ENCODE data around the gene SKIC2. TPM values are rescaled to one million over a fixed set of nuclear protein-coding genes. Genes with fewer than 3 reads are reported as not detected.

SKIC2 gene
- total and polyA plus RNA-seq, 2 of the 8 experiments (the other 6 are each of a cell fraction or from before 2014, with no cell fraction given) = 42.1 to 59.7 TPM

DNA sequence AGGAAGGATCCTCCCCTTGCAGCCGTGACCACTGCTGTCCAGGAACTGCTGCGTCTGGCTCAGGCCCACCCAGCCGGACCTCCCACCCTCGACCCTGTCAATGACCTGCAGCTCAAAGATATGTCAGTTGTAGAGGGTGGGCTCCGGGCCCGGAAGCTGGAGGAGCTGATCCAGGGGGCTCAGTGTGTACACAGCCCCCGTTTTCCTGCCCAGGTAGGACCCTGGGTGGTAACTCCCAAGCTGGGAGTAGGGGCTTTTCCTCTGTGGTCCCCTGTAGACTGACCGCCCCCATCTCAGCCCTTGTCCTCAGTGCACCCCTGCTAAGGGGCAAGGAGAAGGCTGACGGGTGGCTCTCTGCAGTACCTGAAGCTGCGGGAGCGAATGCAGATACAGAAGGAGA is 9.4 kb downstream of the SKIC2 start:
- Histone ChIP-seq H3K9ac (replicated peaks in 1 of 4; ENCODE audit: extremely low read depth in 1 of 4, low read depth in 3 of 4, low read length in 3 of 4) (no peak overlapping the region), H3K23ac (ENCODE audit: insufficient read length) (no peak overlapping the region), H2BK12ac (ENCODE audit: low read depth, low read length) (no peak overlapping the region), H3K23me2 (ENCODE audit: low read depth, low read length) (peaks cover 13% of the 10 kb centered on the region), H3K27me3 (replicated peaks in 1 of 4; ENCODE audit: control insufficient read depth in 3 of 4, extremely low read depth in 1 of 4, insufficient read depth in 3 of 4, low read length in 3 of 4) (no peaks in the 10 kb centered on the region; a peak in 1 of 7 replicates), H3K36me3 (ENCODE audit: control insufficient read depth in 2 of 4, insufficient read depth in 4 of 4, low read length in 3 of 4) (peaks cover 13 to 51% (median 40%) of the 10 kb centered on the region in 4 experiments), H3K4ac (replicated peaks; ENCODE audit: insufficient read length, low read depth, low read length) (no peak overlapping the region), H3K18ac (ENCODE audit: extremely low read depth, low read length) (no peak overlapping the region), H4K5ac (ENCODE audit: insufficient read length, low read depth, low read length) (no peak overlapping the region), H3K4me2 (ENCODE audit: insufficient read depth in 1 of 2, low read depth in 2 of 2, low read length in 2 of 2) (no peak overlapping the region), H2AFZ (ENCODE audit: low read length) (no peak overlapping the region), H3K14ac (ENCODE audit: insufficient read length) (no peak overlapping the region), H2BK20ac (ENCODE audit: low read length) (no peak overlapping the region), H2AK5ac (ENCODE audit: low read depth, low read length) (no peak overlapping the region), H3K9me3 (ENCODE audit: insufficient read depth in 2 of 2, low read depth in 1 of 2, low read length in 1 of 2) (no peaks in the 10 kb centered on the region), H3K79me2 (ENCODE audit: control insufficient read depth in 1 of 2, insufficient read depth in 2 of 2, low read length in 2 of 2) (peaks cover 0 to 6% of the 10 kb centered on the region in 2 experiments; a peak in 1 of 4 replicates), H4K8ac (ENCODE audit: extremely low read depth, insufficient read depth, low read length) (no peak overlapping the region), H4K20me1 (replicated peaks in 1 of 2; ENCODE audit: control insufficient read depth in 1 of 2, insufficient read depth in 2 of 2, low read length in 2 of 2) (peaks cover 0 to 3% of the 10 kb centered on the region in 2 experiments), H3K79me1 (ENCODE audit: low read depth, low read length) (peaks cover 4% of the 10 kb centered on the region; the same call in 1 of the 2 replicates), H2BK5ac (ENCODE audit: low read depth, low read length) (no peak overlapping the region), H3K4me3 (ENCODE audit: extremely low read depth in 1 of 4, insufficient read depth in 2 of 4, low read depth in 3 of 4, low read length in 4 of 4) (no peak overlapping the region), H2BK120ac (replicated peaks; ENCODE audit: low read depth, low read length) (no peak overlapping the region), H2BK15ac (ENCODE audit: low read length) (no peak overlapping the region), H3K27ac (ENCODE audit: low read depth, low read length) (no peak overlapping the region), H4K91ac (replicated peaks; ENCODE audit: insufficient read length, low read length) (no peak overlapping the region), H3K56ac (replicated peaks; ENCODE audit: insufficient read length, low read depth, low read length) (no peak overlapping the region), H3K4me1 (replicated peaks in 1 of 4; ENCODE audit: control insufficient read depth in 3 of 4, insufficient read depth in 4 of 4, low read length in 3 of 4) (peaks cover 0 to 9% (median 5%) of the 10 kb centered on the region in 4 experiments; a peak in 5 of 7 replicates)
- DNase-seq (ENCODE audit: low read depth in 1 of 2, low spot score in 2 of 2) (no peak), FAIRE-seq (no peak)
- 98% methylated on average over 11 of the region's 11 CpGs; no CpG with 5 or more reads in 1 of the 2 experiments for WGBS, 2 experiments (ENCODE audit: extremely low coverage in 1 of 2, insufficient coverage in 1 of 2, insufficient read length in 1 of 2, insufficient replicate concordance in 2 of 2, low coverage in 1 of 2, low lambda C conversion rate in 2 of 2, missing lambda C conversion rate in 1 of 2)
- CTCF ChIA-PET (ENCODE audit: partially characterized antibody) = interaction anchor here (0.6 to 10.2 kb wide), 3 partner anchors 10 to 372 kb away, joined by 3 to 84 read pairs (median 3); partner anchors contain the start of genes NELFE and SKIC2
- POLR2A ChIA-PET (ENCODE audit: partially characterized antibody) = interaction anchor here (0.6 to 15.3 kb wide), 4 partner anchors 12 to 219 kb away, joined by 3 to 279 read pairs (median 4); partner anchors contain the start of genes EHMT2, NELFE and SKIC2
- no peak for TF ChIP-seq GTF2F1 (IDR thresholded peaks at IDR 0.05; ENCODE audit: borderline replicate concordance, low read depth, low read length)
- TF ChIP-seq TCF12 (IDR thresholded peaks at IDR 0.05; ENCODE audit: low read depth, low read length) = no peak
- no peak for TF ChIP-seq CEBPB (IDR thresholded peaks at IDR 0.05; ENCODE audit: low read depth, low read length)
- TF ChIP-seq SIN3A (conservative IDR thresholded peaks at IDR 0.05 in 1 of 2, IDR thresholded peaks at IDR 0.05 in 1 of 2; ENCODE audit: low read depth in 1 of 2, low read length in 2 of 2) = no peak
- TF ChIP-seq RAD21 (IDR thresholded peaks at IDR 0.05 in 1 of 2, conservative IDR thresholded peaks at IDR 0.05 in 1 of 2; ENCODE audit: low read depth in 2 of 2, low read length in 2 of 2) = no peak
- TF ChIP-seq CHD1 (IDR thresholded peaks at IDR 0.05; ENCODE audit: low read depth, low read length) = no peak
- TF ChIP-seq CBX5 (IDR thresholded peaks at IDR 0.05; ENCODE audit: low read depth, low read length) = no peak
- TF ChIP-seq KDM5A (IDR thresholded peaks at IDR 0.05; ENCODE audit: low read length) = no peak
- TF ChIP-seq RBBP5 (IDR thresholded peaks at IDR 0.05; ENCODE audit: borderline replicate concordance, low read depth, low read length) = no peak
- TF ChIP-seq SRF (IDR thresholded peaks at IDR 0.05; ENCODE audit: low read depth, low read length) = no peak
- no peak for TF ChIP-seq CTBP2 (IDR thresholded peaks at IDR 0.05; ENCODE audit: borderline replicate concordance, insufficient read depth, insufficient read length, low read length)
- no peak for TF ChIP-seq PHF8 (conservative IDR thresholded peaks at IDR 0.05; ENCODE audit: low read depth, low read length)
- no peak for TF ChIP-seq ZNF274 (IDR thresholded peaks at IDR 0.05; ENCODE audit: borderline replicate concordance, extremely low read depth, low read length)
